ENCODE results near the gene SCLY.

SCLY gene

DNA sequence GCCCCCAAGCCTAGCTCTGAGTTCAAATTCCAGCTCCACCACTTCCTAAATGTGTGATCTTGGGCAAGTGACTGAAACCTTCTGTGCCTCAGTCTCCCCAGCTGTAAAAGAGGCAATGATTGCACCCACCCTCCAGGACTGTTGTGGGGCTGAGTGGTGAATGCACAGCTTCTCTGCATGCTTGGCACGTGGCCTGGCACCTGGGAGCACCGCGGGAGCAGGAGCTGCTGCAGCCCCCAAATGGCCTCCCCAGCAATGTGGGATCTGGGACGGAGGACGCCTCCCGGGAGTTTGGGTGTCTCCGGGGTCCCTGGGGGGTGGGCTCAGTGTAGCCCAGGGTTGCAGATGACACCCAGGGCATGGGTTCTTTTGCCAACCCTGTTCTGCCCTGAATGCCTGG lies 79.2 kb downstream of the SCLY start:
- no peak for DNase-seq (ENCODE audit: low read depth)

DNA sequence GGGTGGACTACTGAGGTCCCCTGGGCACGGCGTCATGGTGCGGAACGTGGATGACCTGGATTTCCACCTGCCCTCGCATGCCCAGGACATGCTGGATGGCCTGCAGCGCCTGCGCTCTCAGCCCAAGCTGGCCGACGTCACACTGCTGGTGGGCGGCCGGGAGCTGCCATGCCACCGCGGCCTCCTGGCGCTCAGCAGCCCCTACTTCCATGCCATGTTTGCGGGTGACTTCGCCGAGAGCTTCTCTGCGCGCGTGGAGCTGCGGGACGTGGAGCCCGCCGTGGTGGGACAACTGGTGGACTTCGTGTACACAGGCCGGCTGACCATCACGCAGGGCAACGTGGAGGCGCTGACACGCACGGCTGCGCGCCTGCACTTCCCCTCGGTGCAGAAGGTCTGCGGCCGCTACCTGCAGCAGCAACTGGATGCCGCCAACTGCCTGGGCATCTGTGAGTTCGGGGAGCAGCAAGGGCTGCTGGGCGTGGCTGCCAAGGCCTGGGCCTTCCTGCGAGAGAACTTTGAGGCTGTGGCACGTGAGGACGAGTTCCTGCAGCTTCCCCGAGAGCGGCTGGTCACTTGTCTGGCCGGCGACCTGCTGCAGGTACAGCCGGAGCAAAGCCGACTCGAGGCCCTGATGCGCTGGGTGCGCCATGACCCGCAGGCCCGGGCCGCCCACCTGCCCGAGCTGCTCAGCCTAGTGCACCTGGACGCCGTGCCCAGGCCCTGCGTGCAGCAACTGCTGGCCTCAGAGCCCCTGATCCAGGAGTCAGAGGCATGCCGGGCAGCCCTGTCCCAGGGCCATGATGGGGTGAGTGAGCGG lies 80.1 kb downstream of the SCLY start:
- DNase-seq (ENCODE audit: low read depth) = no peak

- DNase-seq (ENCODE audit: low read depth) = no peak
These were observed 80.9 kb downstream of the SCLY start for GRCh38 chr2:238141541-238142318.

DNA sequence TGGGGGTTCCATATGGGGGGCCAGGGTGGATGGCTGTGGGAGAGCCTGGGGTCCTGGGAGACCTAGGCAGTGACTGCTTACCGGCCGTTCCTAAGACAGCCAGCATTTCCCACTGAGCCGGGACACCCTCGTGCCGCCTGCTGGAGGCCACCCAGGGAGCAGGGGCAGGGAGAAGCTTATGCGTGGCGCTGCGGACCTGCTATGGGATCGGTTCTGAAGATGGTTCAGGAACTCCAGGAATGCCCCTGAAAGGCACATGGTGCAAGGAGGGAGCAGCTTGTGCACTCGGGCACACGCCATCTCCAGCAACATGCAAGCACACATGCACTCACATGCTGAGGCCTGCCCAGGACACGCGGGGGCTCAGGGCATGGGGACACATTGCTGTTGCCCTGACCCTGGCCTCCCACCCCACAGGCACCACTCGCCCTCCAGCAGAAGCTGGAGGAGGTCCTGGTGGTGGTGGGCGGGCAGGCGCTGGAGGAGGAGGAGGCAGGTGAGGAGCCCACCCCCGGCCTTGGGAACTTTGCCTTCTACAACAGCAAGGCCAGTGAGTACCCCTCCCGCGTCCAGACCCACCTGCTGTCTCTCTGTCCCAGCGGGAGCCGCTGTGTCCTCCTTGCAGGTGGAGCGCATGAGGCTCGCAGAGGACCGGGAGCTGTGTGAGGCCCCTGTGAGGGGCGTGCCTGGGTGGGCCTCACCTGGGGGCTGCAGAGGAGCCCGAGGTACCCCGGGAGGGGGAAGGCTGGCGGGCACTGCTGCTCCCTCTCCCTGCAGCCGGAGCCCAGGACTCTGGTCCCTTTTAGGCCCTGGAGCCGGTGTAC lies 81.8 kb downstream of the SCLY start:
- DNase-seq (ENCODE audit: low read depth) = no peak

GRCh38 chr2:238143239-238143951 lies 82.6 kb downstream of the SCLY start:
- peak; percentile 68 for DNase-seq (ENCODE audit: low read depth)

GRCh38 chr2:238144262-238144661 lies 83.5 kb downstream of the SCLY start:
- DNase-seq (ENCODE audit: low read depth) = no peak

DNA sequence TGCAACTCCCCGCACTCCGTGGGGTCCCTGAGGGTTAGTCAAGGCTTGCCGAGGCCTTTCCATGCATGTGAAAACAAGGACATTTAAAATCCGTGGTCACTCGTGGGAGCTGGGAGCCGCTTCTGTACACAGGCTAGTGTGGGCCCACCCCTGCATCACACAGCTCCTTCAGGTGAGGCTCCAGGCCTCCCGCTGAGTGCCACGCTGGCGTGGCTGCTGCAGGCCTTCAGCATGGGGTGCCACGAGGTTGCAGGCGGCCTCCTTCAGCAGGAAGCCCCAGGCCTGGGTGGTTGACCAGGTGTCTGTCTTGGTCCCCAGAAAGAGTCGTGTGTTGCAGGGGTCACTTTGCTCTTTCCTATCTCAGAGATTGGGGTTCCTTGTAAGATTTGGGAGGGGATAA lies 84.2 kb downstream of the SCLY start:
- DNase-seq (ENCODE audit: low read depth) = no peak

- no peak for DNase-seq (ENCODE audit: low read depth)
These were observed 85.0 kb downstream of the SCLY start for GRCh38 chr2:238145851-238146250.

DNA sequence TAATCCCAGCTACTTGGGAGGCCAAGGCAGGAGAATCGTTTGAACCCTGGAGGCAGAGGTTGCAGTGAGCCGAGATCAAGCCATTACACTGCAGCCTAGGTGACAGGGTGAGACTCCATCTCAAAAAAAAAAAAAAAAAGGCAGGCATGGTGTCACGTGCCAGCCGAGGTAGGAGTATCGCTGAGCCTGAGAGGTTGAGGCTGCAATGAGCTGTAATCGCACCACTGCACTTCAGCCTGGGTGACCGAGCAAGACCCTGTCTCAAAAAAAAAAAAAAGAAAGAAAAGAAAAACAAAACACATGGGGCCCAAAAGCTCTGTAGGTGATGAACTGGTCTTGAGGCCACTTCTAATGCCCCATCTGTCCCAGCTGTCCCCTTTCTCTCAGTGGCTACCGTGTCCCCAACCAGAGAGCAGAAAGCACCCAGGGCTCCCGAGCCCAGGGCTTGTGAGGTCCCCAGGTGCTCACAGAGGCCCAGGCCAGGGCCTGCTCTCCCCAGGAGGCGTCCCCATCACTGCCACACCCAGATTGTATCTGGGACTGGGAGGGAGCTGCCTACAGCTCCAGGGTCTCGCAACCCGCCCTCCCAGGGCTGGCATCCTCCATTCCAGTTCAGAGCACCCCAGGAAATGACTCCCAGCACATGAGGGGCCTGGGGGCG lies 86.2 kb downstream of the SCLY start:
- DNase-seq (ENCODE audit: low read depth) = no peak

DNA sequence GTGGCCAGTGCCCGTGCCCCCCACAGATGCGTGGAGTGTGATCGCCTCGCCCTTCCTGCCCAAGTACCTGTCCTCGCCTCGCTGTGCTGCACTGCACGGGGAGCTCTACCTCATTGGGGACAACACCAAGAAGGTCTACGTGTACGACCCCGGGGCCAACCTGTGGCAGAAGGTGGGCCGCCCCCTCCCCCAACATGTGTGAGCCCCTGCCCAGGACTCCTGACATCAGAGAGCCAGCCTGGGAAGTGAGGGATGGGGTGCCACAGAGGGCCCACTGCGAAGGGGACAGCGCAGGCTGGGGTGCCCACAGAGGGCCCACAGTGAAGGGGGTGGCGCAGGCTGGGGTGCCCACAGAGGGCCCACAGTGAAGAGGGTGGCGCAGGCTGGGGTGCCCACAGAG lies 88.2 kb downstream of the SCLY start:
- DNase-seq (ENCODE audit: low read depth) = no peak
